Measurements from ENCODE around the gene TMEM259.

DNA sequence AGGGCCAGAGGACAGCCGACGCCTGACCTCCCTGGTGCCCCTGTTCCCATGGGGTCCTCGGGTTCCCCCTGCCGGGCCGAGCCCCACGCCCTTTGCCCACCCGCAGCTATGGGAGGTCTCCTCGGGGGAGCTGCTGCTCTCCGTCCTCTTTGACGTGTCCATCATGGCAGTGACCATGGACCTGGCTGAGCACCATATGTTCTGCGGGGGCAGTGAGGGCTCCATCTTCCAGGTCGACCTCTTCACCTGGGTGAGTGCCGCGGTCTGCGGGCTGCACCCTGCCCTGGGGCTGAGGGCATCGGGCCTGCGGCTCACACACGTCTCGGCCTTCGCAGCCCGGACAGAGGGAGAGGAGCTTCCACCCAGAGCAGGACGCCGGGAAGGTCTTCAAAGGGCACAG, 30.2 kb downstream of the TMEM259 start:
- TF ChIP-seq EP300 (IDR thresholded peaks at IDR 0.05) (no peak), POLR2A (IDR thresholded peaks at IDR 0.05) (no peak)
